Caco-2 (cell line): Measurements from ENCODE around the gene DQX1. TPM values are rescaled to one million over a fixed set of nuclear protein-coding genes. Genes with fewer than 3 reads are reported as not detected.

Experiments
- BruUV-seq: library from RNA; stranded (reverse); fragments of 400-500 nt; replicated peaks from 2 replicates; lab custom pipeline; 2021; lab: Mats Ljungman, UMichigan
- CTCF ChIA-PET: fragments of 300-600 bp; sonication (Branson Sonifier 250); formaldehyde crosslinking; loops from one replicate; lab custom pipeline; 2022; ENCODE audit warnings: antibody characterized with exemption; lab: Charles Lee
- POLR2A ChIA-PET: fragments of 300-600 bp; sonication (Branson Sonifier 250); formaldehyde crosslinking; loops from one replicate; lab custom pipeline; 2022; ENCODE audit warnings: antibody characterized with exemption; lab: Charles Lee
- DNase-seq, 2 experiments: peaks; one replicate each; pipeline versions ENCODE4 v3.0.0 to v3.0.0-alpha.2; 2020 to 2022
- H3K27me3 ChIP-seq: replicated peaks from 2 replicates; pipeline ENCODE4 v1.6.0; 2011; ENCODE audit warnings: low read length; ENCODE audit not compliant: control insufficient read depth, insufficient read depth
- H3K36me3 ChIP-seq: 2 replicates; pipeline ENCODE4 v1.5.1; 2011; ENCODE audit warnings: low read length; ENCODE audit not compliant: control insufficient read depth, insufficient read depth
- H3K4me1 ChIP-seq: fragments of 250-450 bp; sonication (Bioruptor Pico); 2 replicates; pipeline ENCODE4 v1.5.1; 2020; ENCODE audit warnings: mild to moderate bottlenecking
- H3K4me3 ChIP-seq: 2 replicates; pipeline ENCODE4 v1.5.1; 2011; ENCODE audit warnings: low read depth, mild to moderate bottlenecking, control low read depth, low read length
- H3K9me3 ChIP-seq: fragments of 250-450 bp; sonication (Bioruptor Pico); 2 replicates; pipeline ENCODE4 v1.5.1; 2020; ENCODE audit warnings: mild to moderate bottlenecking, moderate library complexity
- H3K27ac Mint-ChIP-seq: one replicate; pipeline ENCODE4 v1.8.0; 2022; ENCODE audit warnings: mixed read lengths; ENCODE audit not compliant: unreplicated experiment
- H3K27me3 Mint-ChIP-seq: one replicate; pipeline ENCODE4 v1.8.0; 2022; ENCODE audit warnings: mixed read lengths; ENCODE audit not compliant: insufficient read depth, unreplicated experiment
- H3K36me3 Mint-ChIP-seq: one replicate; pipeline ENCODE4 v1.8.0; 2022; ENCODE audit warnings: mild to moderate bottlenecking, mixed read lengths; ENCODE audit not compliant: insufficient read depth, unreplicated experiment
- H3K4me1 Mint-ChIP-seq: one replicate; pipeline ENCODE4 v1.8.0; 2022; ENCODE audit warnings: low read depth, mixed read lengths; ENCODE audit not compliant: unreplicated experiment
- H3K4me3 Mint-ChIP-seq: one replicate; pipeline ENCODE4 v1.8.0; 2022; ENCODE audit warnings: mild to moderate bottlenecking, moderate library complexity, mixed read lengths; ENCODE audit not compliant: unreplicated experiment
- H3K9me3 Mint-ChIP-seq: one replicate; pipeline ENCODE4 v1.8.0; 2022; ENCODE audit warnings: mixed read lengths; ENCODE audit not compliant: unreplicated experiment
- intact Hi-C: fragments of 100-400 bp; cut with micrococcal nuclease; formaldehyde crosslinking; loops from one replicate; pipeline ENCODE4 v1.10.0; 2022; ENCODE audit not compliant: unreplicated experiment
- total RNA-seq: library from RNA; stranded (reverse); gene quantifications from 2 replicates; pipeline ENCODE4 v1.2.3, GENCODE V29; 2022
- TF ChIP-seq, protein P1 (sequence below), 2 experiments: fragments of 200-600 bp in 1 of 2; IDR thresholded peaks; 1 replicate in 1 of 2; 2 replicates in 1 of 2; pipeline versions ENCODE4 v1.5.1 to v1.8.0; 2011 to 2022; ENCODE audit warnings: antibody characterized with exemption in 1 of 2, control low read depth in 1 of 2, inconsistent platforms in 1 of 2, low read depth in 1 of 2, low read length in 1 of 2, mild to moderate bottlenecking in 1 of 2, moderate library complexity in 1 of 2; ENCODE audit not compliant: insufficient read depth in 1 of 2, severe bottlenecking in 1 of 2, unreplicated experiment in 1 of 2

The DQX1 gene
- total RNA-seq, 1 experiment from 2014 or later = 0.50 TPM

DNA sequence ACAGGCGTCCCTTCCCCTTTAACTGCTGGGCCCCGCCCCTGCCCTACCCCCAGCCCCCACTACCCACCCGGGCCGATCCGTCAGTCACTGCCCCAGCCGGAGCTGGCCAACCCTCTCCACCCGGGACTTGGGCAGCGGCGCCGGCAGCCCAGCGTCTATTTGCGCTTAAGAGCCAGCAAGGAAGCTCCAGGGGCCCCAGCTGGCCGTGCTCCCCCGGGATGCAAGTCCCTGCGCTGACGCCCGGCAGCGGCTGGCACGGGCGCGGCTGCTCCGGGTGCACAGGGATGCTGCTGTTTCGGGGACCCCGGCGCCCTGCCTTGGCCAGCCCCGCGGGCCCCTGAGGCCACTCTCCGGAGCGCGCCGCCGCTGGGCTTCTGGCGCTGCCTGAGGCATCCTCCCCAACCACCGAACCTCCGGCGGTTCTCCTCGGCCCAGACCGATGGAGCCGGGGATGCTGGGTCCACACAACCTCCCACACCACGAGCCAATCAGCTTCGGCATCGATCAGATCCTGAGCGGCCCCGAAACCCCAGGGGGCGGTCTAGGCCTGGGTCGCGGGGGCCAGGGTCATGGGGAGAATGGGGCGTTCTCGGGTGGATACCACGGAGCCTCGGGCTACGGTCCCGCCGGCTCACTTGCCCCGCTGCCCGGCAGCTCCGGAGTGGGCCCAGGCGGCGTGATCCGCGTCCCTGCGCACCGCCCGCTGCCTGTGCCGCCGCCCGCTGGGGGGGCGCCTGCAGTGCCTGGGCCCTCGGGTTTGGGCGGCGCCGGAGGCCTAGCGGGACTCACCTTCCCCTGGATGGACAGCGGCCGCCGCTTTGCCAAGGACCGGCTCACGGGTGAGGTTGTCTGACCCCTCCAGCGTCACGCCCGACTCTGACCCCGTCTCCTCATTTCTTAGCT, 11.4 kb downstream of the DQX1 start, which contains the start of gene TLX2:
Gene TLX2, plus strand, starts transcription at position 83 of the 903 bp plus-strand sequence. Its CDS starts 357 bp downstream, at position 440.
- Histone ChIP-seq H3K27me3 (no peaks in the 10 kb centered on the region), H3K4me1 (no peaks in the 10 kb centered on the region), H3K9me3 (no peaks in the 10 kb centered on the region), H3K36me3 (no peaks in the 10 kb centered on the region), H3K4me3 (peak within 1 kb of the TSS; percentile 60)
- no TSS peak for BruUV-seq
- Mint-ChIP-seq H3K4me3 (peak within 1 kb of the TSS; percentile 72), H3K9me3 (no peaks in the 10 kb centered on the region), H3K27me3 (peaks cover 3% of the 10 kb centered on the region), H3K36me3 (peaks cover 6% of the 10 kb centered on the region), H3K27ac (peak within 1 kb of the TSS; percentile 34), H3K4me1 (no peaks in the 10 kb centered on the region)
- ChIA-PET POLR2A (no interaction called here), CTCF (interaction anchor here (0.6 kb wide), 2 partner anchors 10 to 16 kb away, joined by 3 read pairs; no protein-coding TSS in a partner anchor)
- intact Hi-C loops = no loop called here
- no peak for DNase-seq
- TF ChIP-seq, protein P1, sequence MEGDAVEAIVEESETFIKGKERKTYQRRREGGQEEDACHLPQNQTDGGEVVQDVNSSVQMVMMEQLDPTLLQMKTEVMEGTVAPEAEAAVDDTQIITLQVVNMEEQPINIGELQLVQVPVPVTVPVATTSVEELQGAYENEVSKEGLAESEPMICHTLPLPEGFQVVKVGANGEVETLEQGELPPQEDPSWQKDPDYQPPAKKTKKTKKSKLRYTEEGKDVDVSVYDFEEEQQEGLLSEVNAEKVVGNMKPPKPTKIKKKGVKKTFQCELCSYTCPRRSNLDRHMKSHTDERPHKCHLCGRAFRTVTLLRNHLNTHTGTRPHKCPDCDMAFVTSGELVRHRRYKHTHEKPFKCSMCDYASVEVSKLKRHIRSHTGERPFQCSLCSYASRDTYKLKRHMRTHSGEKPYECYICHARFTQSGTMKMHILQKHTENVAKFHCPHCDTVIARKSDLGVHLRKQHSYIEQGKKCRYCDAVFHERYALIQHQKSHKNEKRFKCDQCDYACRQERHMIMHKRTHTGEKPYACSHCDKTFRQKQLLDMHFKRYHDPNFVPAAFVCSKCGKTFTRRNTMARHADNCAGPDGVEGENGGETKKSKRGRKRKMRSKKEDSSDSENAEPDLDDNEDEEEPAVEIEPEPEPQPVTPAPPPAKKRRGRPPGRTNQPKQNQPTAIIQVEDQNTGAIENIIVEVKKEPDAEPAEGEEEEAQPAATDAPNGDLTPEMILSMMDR (IDR thresholded peaks at IDR 0.05; ENCODE audit: insufficient read depth in 1 of 2, low read depth in 1 of 2, low read length in 1 of 2, severe bottlenecking in 1 of 2, unreplicated experiment in 1 of 2) = no peak

DNA sequence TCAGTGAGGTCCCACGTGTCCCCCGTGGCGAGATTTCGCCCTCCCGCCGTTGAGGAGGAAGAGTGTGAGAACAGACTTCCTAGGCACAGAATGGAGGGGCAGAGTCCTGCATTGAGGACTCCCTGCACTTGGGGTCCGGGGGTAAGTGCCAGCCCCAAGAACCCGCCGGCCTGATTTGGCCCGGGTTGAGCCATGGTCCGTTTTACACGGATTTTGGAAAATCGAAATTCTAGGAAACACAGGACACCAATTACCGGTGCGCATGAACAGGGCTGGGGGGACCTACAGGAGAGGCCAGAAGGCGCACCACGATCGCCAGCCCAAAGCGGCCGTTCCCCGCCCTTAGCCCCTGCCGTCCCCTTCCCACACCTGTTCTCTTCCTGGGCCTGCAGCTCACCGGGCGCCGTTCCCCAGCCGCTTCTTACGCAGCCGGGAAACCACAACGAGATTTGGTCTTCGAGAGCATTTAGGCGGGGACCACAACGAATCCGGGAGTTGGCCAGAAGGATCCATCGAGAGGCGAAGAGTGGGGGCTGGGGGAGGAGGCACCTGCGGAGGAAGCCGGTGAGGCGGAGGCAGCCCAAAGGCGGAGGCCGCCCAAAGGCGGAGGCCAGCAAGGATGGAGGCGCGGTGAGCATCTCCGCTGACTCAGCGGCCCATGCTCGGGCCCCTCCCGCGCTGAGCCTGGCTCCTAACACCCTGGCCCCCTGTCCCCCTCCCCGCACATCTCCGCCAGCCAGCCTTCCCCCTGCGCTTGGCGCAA, 12.2 kb downstream of the DQX1 start:
- H3K27me3 Mint-ChIP-seq = peaks cover 3% of the 10 kb centered on the region
- no peak overlapping the region for H3K27ac Mint-ChIP-seq
- intact Hi-C loops = no loop called here
- ChIA-PET CTCF (interaction anchor here (0.6 kb wide), 1 partner anchor 17 kb away, joined by 3 read pairs; no protein-coding TSS in a partner anchor), POLR2A (no interaction called here)
- no peak for DNase-seq
- no peaks in the 10 kb centered on the region for H3K4me1 Mint-ChIP-seq
- H3K4me1 ChIP-seq = 0 out of 2 replicates have a peak, but pooled peaks cover 3% of the 10 kb centered on the region
- H3K4me3 ChIP-seq = peak overlapping the region; percentile 13
- TF ChIP-seq, protein P1 (IDR thresholded peaks at IDR 0.05; ENCODE audit: insufficient read depth in 1 of 2, low read depth in 1 of 2, low read length in 1 of 2, severe bottlenecking in 1 of 2, unreplicated experiment in 1 of 2) = no peak
- H3K9me3 Mint-ChIP-seq = no peaks in the 10 kb centered on the region
- no TSS peak for BruUV-seq
- no peaks in the 10 kb centered on the region for H3K36me3 ChIP-seq
- no peaks in the 10 kb centered on the region for H3K9me3 ChIP-seq
- no peak overlapping the region for H3K4me3 Mint-ChIP-seq
- H3K27me3 ChIP-seq = no peaks in the 10 kb centered on the region
- peaks cover 6% of the 10 kb centered on the region for H3K36me3 Mint-ChIP-seq
